22Rv1 (cell line): ENCODE results near the gene GLUD1.

Source experiments
- H3K27ac ChIP-seq: fragments of 450-650 bp; 2 replicates; pipeline ENCODE4 v1.5.1; 2017
- CTCF ChIP-seq: fragments of 450-650 bp; IDR thresholded peaks from 2 replicates; pipeline ENCODE4 v1.5.1; 2017; ENCODE audit warnings: mild to moderate bottlenecking
- ZFX ChIP-seq: fragments of 450-650 bp; IDR thresholded peaks from 2 replicates; pipeline ENCODE4 v1.6.1; 2017; ENCODE audit warnings: antibody characterized with exemption, borderline replicate concordance

Gene GLUD1

GRCh38 chr10:87066865-87067264, 27.8 kb downstream of the GLUD1 start:
- TF ChIP-seq CTCF, result no peak
- TF ChIP-seq ZFX, result no peak
- H3K27ac ChIP-seq, result peak overlapping the region; percentile 21; the same call in 1 of the 2 replicates

- TF ChIP-seq CTCF (no peak), ZFX (no peak)
- H3K27ac ChIP-seq, result peak overlapping the region; percentile 21; the same call in 1 of the 2 replicates
These were observed 28.5 kb downstream of the GLUD1 start for GRCh38 chr10:87066178-87066577.

GRCh38 chr10:87064651-87065050, 30.0 kb downstream of the GLUD1 start:
- no peak overlapping the region for H3K27ac ChIP-seq

GRCh38 chr10:87060280-87060928, 34.2 kb downstream of the GLUD1 start:
- peak overlapping the region; percentile 17 for H3K27ac ChIP-seq
- TF ChIP-seq ZFX (no peak), CTCF (no peak)

More at GRCh38 chr10:87064651-87065050, 30.0 kb downstream of the GLUD1 start:
- TF ChIP-seq ZFX (no peak), CTCF (no peak)

GRCh38 chr10:87059401-87059800, 35.2 kb downstream of the GLUD1 start:
- no peak overlapping the region for H3K27ac ChIP-seq
- TF ChIP-seq ZFX (no peak), CTCF (no peak)

GRCh38 chr10:87058171-87058570, 36.5 kb downstream of the GLUD1 start:
- no peak overlapping the region for H3K27ac ChIP-seq
- TF ChIP-seq CTCF (no peak), ZFX (no peak)

GRCh38 chr10:87054373-87055295, 40.0 kb downstream of the GLUD1 start:
- TF ChIP-seq CTCF (no peak), ZFX (no peak)
- no peak overlapping the region for H3K27ac ChIP-seq
